HEK293 (cell line): ENCODE data around the gene IFNLR1.

Experiments
- CTCF ChIP-seq: fragments of 450-650 bp; formaldehyde crosslinking; IDR thresholded peaks from 2 replicates; pipeline ENCODE4 v1.5.1; 2016; ENCODE audit warnings: missing biosample characterization, missing genetic modification characterization
- KLF16 ChIP-seq: fragments of 450-650 bp; formaldehyde crosslinking; IDR thresholded peaks from 2 replicates; pipeline ENCODE4 v1.5.1; 2017; ENCODE audit warnings: missing biosample characterization, missing genetic modification characterization
- PATZ1 ChIP-seq: fragments of 450-650 bp; formaldehyde crosslinking; IDR thresholded peaks from 2 replicates; pipeline ENCODE4 v1.5.1; 2016; ENCODE audit warnings: missing biosample characterization, missing genetic modification characterization
- ZBTB26 ChIP-seq: fragments of 450-650 bp; formaldehyde crosslinking; optimal IDR thresholded peaks from 2 replicates; pipeline ENCODE3; 2016; ENCODE audit warnings: missing biosample characterization, mild to moderate bottlenecking, missing genetic modification characterization
- ZBTB7A ChIP-seq: fragments of 450-650 bp; formaldehyde crosslinking; IDR thresholded peaks from 2 replicates; pipeline ENCODE4 v1.5.1; 2016; ENCODE audit warnings: low read depth, missing biosample characterization, missing genetic modification characterization
- ZFP41 ChIP-seq: fragments of 450-650 bp; formaldehyde crosslinking; IDR thresholded peaks from 2 replicates; pipeline ENCODE4 v1.5.1; 2016; ENCODE audit warnings: missing biosample characterization, missing genetic modification characterization, borderline replicate concordance
- ZNF274 ChIP-seq, 2 experiments: fragments of 200-500 bp in 1 of 2; fragments of 450-650 bp in 1 of 2; sonication (Bioruptor generic) in 1 of 2; formaldehyde crosslinking in 1 of 2; IDR thresholded peaks; 2 replicates each; pipeline versions ENCODE4 v1.5.1 to v1.6.1; 2014 to 2016; ENCODE audit warnings: borderline replicate concordance in 1 of 2, inconsistent platforms in 1 of 2, low read length in 1 of 2, missing biosample characterization in 1 of 2, missing genetic modification characterization in 1 of 2
- ZNF747 ChIP-seq: fragments of 450-650 bp; formaldehyde crosslinking; IDR thresholded peaks from 2 replicates; pipeline ENCODE4 v1.5.1; 2016; ENCODE audit warnings: missing biosample characterization, missing genetic modification characterization

- TF ChIP-seq PATZ1 (tag by site-specific recombination) (no peak), ZNF274 (IDR thresholded peaks at IDR 0.05; ENCODE audit: low read length) (no peak), ZNF274 (tag by site-specific recombination; IDR thresholded peaks at IDR 0.05; ENCODE audit: borderline replicate concordance) (no peak), ZBTB7A (tag by site-specific recombination) (no peak), CTCF (tag by site-specific recombination) (no peak), ZBTB26 (tag by site-specific recombination) (no peak), ZNF747 (tag by site-specific recombination) (no peak), KLF16 (tag by site-specific recombination) (no peak), ZFP41 (tag by site-specific recombination) (no peak)
Measured at GRCh38 chr1:24190983-24191461, 3.9 kb upstream of the IFNLR1 start.
